Hepatocyte (in vitro differentiated cells): ENCODE data around the gene TTYH2.

ENCODE experiments used
- CTCF ChIP-seq: fragments of 200-600 bp; sonication (generic); IDR thresholded peaks from 2 replicates; pipeline ENCODE4 v1.5.1; 2016; ENCODE audit warnings: antibody characterized with exemption, mild to moderate bottlenecking; ENCODE audit not compliant: poor library complexity
- EZH2 ChIP-seq: fragments of 200-600 bp; sonication (generic); IDR thresholded peaks from 2 replicates; pipeline ENCODE4 v1.6.1; 2016; ENCODE audit warnings: antibody characterized with exemption, mild to moderate bottlenecking, borderline replicate concordance

GRCh38 chr17:74274709-74275340 lies 61.5 kb downstream of the TTYH2 start:
- TF ChIP-seq CTCF = no peak
- TF ChIP-seq EZH2 = no peak
